Measurements from ENCODE around the gene UQCC3.

The UQCC3 gene

GRCh38 chr11:62716816-62717215, 45.3 kb downstream of the UQCC3 start:
- Mint-ChIP-seq H3K9me3 (no peaks in the 10 kb centered on the region), H3K27ac (peak overlapping the region; percentile 83), H3K4me1 (ENCODE audit: low read depth) (peaks cover 63% of the 10 kb centered on the region), H3K36me3 (ENCODE audit: low read depth) (peaks cover 97% of the 10 kb centered on the region), H3K4me3 (no peak overlapping the region), H3K27me3 (no peaks in the 10 kb centered on the region)
- DNase-seq, result no peak

DNA sequence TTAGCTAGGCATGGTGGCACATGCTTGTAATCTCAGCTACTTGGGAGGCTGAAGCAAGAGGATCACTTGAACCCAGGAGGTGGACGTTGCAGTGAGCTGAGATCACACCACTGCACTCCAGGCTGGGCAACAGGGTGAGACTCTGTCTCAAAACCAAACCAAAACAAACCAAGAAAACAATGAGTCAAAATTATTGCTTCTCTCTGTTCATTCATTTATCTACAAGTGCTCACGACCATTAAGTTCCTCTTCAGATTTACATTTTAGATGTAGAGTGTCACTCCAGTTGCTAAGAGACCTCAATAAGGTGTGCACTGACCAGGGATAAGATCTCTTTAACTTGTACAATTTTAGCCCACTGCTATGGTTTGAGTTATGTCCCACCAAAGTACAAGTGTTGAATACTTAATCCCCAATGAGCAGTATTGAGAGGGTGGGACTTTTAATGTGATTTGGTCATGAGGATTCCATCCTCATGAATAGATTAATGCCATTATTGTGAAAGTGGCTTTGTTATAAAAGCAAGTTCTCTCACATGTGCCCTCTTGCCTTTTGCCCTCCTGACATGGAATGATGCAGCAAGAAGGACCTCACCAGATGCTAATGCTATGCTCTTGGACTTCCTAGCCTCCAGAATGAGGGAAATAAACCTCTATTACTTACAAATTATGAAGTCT, 48.0 kb downstream of the UQCC3 start:
- peaks cover 63% of the 10 kb centered on the region for H3K4me1 Mint-ChIP-seq (ENCODE audit: low read depth)

DNA sequence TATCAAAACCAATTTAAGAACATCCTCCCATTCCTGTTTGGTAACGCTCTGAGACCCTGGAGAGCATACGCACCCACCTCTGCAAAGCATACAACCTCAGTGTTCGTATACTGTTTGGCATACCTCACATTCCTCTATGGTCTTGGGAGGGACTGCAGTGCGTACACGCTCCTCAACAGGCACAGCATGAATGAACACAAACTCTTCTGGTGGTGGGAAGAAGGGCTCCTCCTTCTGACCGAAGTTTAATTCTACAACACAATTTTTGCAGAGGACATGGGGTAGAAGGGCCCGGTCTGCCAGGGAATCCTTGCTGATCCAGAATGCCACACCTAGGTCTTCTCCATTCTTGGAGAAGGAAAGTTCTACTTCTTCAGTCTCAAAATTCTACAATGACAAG, 50.5 kb downstream of the UQCC3 start:
- no peaks in the 10 kb centered on the region for H3K9me3 Mint-ChIP-seq
- no peak for DNase-seq
- no peak overlapping the region for H3K4me3 Mint-ChIP-seq
- no peaks in the 10 kb centered on the region for H3K27me3 Mint-ChIP-seq
- H3K27ac Mint-ChIP-seq, result peak overlapping the region; percentile 74
- H3K4me1 Mint-ChIP-seq (ENCODE audit: low read depth), result peaks cover 61% of the 10 kb centered on the region
- H3K36me3 Mint-ChIP-seq (ENCODE audit: low read depth), result peaks cover 97% of the 10 kb centered on the region

More for the DNA sequence above, 48.0 kb downstream of the UQCC3 start:
- Mint-ChIP-seq H3K9me3 (no peaks in the 10 kb centered on the region), H3K4me3 (no peak overlapping the region), H3K27me3 (no peaks in the 10 kb centered on the region), H3K36me3 (ENCODE audit: low read depth) (peaks cover 99% of the 10 kb centered on the region), H3K27ac (peak overlapping the region; percentile 77)
- no peak for DNase-seq

All from activated T-cell treated with anti-CD3 and anti-CD28 coated beads, Interleukin-2, amount 50 U/mL, for 24 hours (primary cell).